Measurements from ENCODE around the gene CCDC88B.

DNA sequence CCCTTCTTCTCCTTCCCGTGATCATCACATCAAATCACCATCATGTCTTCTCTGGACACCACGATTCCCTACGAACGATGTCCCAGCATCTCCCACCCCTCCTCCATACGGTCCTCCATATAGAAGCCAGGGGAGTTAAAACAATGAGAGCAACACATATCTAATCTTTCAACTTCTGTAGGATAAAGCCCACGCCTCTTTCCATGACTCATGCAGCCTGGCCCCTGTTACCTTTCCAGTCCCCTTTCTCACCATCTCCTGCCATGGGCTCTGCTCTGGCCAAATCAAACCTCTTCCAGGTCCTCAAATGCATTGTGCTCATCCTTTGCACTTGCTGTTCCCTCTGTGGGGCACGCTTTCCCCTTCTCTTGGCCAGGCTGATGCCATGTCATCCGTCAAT, 42.6 kb downstream of the CCDC88B start:
- TF ChIP-seq, protein P1, sequence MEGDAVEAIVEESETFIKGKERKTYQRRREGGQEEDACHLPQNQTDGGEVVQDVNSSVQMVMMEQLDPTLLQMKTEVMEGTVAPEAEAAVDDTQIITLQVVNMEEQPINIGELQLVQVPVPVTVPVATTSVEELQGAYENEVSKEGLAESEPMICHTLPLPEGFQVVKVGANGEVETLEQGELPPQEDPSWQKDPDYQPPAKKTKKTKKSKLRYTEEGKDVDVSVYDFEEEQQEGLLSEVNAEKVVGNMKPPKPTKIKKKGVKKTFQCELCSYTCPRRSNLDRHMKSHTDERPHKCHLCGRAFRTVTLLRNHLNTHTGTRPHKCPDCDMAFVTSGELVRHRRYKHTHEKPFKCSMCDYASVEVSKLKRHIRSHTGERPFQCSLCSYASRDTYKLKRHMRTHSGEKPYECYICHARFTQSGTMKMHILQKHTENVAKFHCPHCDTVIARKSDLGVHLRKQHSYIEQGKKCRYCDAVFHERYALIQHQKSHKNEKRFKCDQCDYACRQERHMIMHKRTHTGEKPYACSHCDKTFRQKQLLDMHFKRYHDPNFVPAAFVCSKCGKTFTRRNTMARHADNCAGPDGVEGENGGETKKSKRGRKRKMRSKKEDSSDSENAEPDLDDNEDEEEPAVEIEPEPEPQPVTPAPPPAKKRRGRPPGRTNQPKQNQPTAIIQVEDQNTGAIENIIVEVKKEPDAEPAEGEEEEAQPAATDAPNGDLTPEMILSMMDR (tag by site-specific recombination; IDR thresholded peaks at IDR 0.05), result no peak
- TF ChIP-seq BCL11A (tag by site-specific recombination; IDR thresholded peaks at IDR 0.05; ENCODE audit: low read depth), result no peak
- TF ChIP-seq, protein P2, sequence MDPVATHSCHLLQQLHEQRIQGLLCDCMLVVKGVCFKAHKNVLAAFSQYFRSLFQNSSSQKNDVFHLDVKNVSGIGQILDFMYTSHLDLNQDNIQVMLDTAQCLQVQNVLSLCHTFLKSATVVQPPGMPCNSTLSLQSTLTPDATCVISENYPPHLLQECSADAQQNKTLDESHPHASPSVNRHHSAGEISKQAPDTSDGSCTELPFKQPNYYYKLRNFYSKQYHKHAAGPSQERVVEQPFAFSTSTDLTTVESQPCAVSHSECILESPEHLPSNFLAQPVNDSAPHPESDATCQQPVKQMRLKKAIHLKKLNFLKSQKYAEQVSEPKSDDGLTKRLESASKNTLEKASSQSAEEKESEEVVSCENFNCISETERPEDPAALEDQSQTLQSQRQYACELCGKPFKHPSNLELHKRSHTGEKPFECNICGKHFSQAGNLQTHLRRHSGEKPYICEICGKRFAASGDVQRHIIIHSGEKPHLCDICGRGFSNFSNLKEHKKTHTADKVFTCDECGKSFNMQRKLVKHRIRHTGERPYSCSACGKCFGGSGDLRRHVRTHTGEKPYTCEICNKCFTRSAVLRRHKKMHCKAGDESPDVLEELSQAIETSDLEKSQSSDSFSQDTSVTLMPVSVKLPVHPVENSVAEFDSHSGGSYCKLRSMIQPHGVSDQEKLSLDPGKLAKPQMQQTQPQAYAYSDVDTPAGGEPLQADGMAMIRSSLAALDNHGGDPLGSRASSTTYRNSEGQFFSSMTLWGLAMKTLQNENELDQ (tag by site-specific recombination; IDR thresholded peaks at IDR 0.05; ENCODE audit: low read depth), result no peak
- no peak for TF ChIP-seq ZNF544 (tag by site-specific recombination; IDR thresholded peaks at IDR 0.05)
- TF ChIP-seq ZNF157 (tag by site-specific recombination; IDR thresholded peaks at IDR 0.05), result no peak
- TF ChIP-seq, protein P3, sequence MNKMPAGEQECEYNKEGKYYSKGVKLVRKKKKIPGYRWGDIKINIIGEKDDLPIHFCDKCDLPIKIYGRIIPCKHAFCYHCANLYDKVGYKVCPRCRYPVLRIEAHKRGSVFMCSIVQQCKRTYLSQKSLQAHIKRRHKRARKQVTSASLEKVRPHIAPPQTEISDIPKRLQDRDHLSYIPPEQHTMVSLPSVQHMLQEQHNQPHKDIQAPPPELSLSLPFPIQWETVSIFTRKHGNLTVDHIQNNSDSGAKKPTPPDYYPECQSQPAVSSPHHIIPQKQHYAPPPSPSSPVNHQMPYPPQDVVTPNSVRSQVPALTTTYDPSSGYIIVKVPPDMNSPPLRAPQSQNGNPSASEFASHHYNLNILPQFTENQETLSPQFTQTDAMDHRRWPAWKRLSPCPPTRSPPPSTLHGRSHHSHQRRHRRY (tag by site-specific recombination; IDR thresholded peaks at IDR 0.05), result no peak
- no peak for TF ChIP-seq ZNF16 (tag by site-specific recombination; IDR thresholded peaks at IDR 0.05; ENCODE audit: low read depth)
- TF ChIP-seq, protein P4, sequence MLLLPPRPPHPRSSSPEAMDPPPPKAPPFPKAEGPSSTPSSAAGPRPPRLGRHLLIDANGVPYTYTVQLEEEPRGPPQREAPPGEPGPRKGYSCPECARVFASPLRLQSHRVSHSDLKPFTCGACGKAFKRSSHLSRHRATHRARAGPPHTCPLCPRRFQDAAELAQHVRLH (tag by site-specific recombination; IDR thresholded peaks at IDR 0.05), result no peak
- TF ChIP-seq, protein P5, sequence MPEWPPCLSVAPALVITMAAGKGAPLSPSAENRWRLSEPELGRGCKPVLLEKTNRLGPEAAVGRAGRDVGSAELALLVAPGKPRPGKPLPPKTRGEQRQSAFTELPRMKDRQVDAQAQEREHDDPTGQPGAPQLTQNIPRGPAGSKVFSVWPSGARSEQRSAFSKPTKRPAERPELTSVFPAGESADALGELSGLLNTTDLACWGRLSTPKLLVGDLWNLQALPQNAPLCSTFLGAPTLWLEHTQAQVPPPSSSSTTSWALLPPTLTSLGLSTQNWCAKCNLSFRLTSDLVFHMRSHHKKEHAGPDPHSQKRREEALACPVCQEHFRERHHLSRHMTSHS (tag by site-specific recombination; IDR thresholded peaks at IDR 0.05), result no peak
- TF ChIP-seq, protein P6, sequence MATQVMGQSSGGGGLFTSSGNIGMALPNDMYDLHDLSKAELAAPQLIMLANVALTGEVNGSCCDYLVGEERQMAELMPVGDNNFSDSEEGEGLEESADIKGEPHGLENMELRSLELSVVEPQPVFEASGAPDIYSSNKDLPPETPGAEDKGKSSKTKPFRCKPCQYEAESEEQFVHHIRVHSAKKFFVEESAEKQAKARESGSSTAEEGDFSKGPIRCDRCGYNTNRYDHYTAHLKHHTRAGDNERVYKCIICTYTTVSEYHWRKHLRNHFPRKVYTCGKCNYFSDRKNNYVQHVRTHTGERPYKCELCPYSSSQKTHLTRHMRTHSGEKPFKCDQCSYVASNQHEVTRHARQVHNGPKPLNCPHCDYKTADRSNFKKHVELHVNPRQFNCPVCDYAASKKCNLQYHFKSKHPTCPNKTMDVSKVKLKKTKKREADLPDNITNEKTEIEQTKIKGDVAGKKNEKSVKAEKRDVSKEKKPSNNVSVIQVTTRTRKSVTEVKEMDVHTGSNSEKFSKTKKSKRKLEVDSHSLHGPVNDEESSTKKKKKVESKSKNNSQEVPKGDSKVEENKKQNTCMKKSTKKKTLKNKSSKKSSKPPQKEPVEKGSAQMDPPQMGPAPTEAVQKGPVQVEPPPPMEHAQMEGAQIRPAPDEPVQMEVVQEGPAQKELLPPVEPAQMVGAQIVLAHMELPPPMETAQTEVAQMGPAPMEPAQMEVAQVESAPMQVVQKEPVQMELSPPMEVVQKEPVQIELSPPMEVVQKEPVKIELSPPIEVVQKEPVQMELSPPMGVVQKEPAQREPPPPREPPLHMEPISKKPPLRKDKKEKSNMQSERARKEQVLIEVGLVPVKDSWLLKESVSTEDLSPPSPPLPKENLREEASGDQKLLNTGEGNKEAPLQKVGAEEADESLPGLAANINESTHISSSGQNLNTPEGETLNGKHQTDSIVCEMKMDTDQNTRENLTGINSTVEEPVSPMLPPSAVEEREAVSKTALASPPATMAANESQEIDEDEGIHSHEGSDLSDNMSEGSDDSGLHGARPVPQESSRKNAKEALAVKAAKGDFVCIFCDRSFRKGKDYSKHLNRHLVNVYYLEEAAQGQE (tag by site-specific recombination; IDR thresholded peaks at IDR 0.05), result no peak
- TF ChIP-seq ZNF146 (tag by site-specific recombination; IDR thresholded peaks at IDR 0.05), result no peak
- TF ChIP-seq, protein P7, sequence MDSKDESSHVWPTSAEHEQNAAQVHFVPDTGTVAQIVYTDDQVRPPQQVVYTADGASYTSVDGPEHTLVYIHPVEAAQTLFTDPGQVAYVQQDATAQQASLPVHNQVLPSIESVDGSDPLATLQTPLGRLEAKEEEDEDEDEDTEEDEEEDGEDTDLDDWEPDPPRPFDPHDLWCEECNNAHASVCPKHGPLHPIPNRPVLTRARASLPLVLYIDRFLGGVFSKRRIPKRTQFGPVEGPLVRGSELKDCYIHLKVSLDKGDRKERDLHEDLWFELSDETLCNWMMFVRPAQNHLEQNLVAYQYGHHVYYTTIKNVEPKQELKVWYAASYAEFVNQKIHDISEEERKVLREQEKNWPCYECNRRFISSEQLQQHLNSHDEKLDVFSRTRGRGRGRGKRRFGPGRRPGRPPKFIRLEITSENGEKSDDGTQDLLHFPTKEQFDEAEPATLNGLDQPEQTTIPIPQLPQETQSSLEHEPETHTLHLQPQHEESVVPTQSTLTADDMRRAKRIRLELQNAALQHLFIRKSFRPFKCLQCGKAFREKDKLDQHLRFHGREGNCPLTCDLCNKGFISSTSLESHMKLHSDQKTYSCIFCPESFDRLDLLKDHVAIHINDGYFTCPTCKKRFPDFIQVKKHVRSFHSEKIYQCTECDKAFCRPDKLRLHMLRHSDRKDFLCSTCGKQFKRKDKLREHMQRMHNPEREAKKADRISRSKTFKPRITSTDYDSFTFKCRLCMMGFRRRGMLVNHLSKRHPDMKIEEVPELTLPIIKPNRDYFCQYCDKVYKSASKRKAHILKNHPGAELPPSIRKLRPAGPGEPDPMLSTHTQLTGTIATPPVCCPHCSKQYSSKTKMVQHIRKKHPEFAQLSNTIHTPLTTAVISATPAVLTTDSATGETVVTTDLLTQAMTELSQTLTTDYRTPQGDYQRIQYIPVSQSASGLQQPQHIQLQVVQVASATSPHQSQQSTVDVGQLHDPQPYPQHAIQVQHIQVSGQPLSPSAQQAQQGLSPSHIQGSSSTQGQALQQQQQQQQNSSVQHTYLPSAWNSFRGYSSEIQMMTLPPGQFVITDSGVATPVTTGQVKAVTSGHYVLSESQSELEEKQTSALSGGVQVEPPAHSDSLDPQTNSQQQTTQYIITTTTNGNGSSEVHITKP (tag by site-specific recombination; IDR thresholded peaks at IDR 0.05), result no peak
- TF ChIP-seq, protein P8, sequence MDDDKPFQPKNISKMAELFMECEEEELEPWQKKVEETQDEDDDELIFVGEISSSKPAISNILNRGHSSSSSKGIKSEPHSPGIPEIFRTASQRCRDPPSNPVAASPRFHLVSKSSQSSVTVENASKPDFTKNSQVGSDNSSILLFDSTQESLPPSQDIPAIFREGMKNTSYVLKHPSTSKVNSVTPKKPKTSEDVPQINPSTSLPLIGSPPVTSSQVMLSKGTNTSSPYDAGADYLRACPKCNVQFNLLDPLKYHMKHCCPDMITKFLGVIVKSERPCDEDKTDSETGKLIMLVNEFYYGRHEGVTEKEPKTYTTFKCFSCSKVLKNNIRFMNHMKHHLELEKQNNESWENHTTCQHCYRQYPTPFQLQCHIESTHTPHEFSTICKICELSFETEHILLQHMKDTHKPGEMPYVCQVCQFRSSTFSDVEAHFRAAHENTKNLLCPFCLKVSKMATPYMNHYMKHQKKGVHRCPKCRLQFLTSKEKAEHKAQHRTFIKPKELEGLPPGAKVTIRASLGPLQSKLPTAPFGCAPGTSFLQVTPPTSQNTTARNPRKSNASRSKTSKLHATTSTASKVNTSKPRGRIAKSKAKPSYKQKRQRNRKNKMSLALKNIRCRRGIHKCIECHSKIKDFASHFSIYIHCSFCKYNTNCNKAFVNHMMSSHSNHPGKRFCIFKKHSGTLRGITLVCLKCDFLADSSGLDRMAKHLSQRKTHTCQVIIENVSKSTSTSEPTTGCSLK (tag by site-specific recombination; IDR thresholded peaks at IDR 0.05), result no peak
